Upper lobe of left lung (tissue), 4 donors: ENCODE measurements around the gene CARD6.

ENCODE experiments used
- POLR2AphosphoS5 ChIP-seq, 2 donors: sonication (generic); formaldehyde crosslinking; IDR thresholded peaks; one replicate each; pipeline ENCODE4 v1.5.1; 2017; ENCODE audit warnings: antibody characterized with exemption in 2 of 2
- TF ChIP-seq, protein P1 (sequence below), 6 experiments: fragments of 450-650 bp in 4 of 6; fragments of 200-600 bp in 2 of 6; sonication (generic) in 2 of 6; IDR thresholded peaks; one replicate each; pipeline ENCODE4 v1.5.1; 2016 to 2019; ENCODE audit warnings: antibody characterized with exemption in 6 of 6

DNA sequence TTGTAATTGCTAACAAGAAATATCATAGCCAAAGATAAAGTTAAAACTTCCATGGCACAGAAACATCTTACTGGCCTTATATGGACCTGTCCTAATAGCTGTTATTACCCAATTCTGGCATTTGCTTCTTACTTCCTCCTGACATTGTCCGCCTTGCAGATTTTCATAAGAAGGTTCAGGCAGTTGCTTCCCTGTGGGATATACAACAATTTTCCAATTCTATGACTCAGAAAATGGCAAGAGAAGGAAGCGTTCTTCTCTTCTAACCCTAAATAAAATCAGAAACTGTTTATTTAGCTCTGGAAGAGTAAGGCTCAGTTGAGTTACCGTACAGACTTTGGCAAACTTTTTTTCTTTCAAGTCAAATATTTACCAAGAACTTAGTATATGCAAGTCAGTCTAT, 44.7 kb upstream of the CARD6 start:
- TF ChIP-seq, protein P1, sequence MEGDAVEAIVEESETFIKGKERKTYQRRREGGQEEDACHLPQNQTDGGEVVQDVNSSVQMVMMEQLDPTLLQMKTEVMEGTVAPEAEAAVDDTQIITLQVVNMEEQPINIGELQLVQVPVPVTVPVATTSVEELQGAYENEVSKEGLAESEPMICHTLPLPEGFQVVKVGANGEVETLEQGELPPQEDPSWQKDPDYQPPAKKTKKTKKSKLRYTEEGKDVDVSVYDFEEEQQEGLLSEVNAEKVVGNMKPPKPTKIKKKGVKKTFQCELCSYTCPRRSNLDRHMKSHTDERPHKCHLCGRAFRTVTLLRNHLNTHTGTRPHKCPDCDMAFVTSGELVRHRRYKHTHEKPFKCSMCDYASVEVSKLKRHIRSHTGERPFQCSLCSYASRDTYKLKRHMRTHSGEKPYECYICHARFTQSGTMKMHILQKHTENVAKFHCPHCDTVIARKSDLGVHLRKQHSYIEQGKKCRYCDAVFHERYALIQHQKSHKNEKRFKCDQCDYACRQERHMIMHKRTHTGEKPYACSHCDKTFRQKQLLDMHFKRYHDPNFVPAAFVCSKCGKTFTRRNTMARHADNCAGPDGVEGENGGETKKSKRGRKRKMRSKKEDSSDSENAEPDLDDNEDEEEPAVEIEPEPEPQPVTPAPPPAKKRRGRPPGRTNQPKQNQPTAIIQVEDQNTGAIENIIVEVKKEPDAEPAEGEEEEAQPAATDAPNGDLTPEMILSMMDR (IDR thresholded peaks at IDR 0.05), result no peak
- TF ChIP-seq POLR2AphosphoS5 (IDR thresholded peaks at IDR 0.05), result no peak
